ENCODE data around the gene SNX30. TPM values are rescaled to one million over a fixed set of nuclear protein-coding genes. Genes with fewer than 3 reads are reported as not detected.
"Not testable (repeated sequence)": the region's sequence is repeated elsewhere in the genome, so short reads cannot be mapped to it uniquely, and the experiment has no call there.

SNX30 gene
- total RNA-seq, 1 donor: 22.0 TPM

- TF ChIP-seq CTCF (IDR thresholded peaks at IDR 0.05; ENCODE audit: insufficient read depth, low read length): no peak
- no peak overlapping the region for H3K4me3 ChIP-seq (ENCODE audit: low read depth, low read length)
- DNase-seq (ENCODE audit: low read depth): peak; percentile 76
These were observed 31.3 kb upstream of the SNX30 start for GRCh38 chr9:112719241-112719691.

GRCh38 chr9:112719696-112720095, 30.9 kb upstream of the SNX30 start:
- no peak for TF ChIP-seq CTCF (IDR thresholded peaks at IDR 0.05; ENCODE audit: insufficient read depth, low read length)
- peak; percentile 17 for DNase-seq (ENCODE audit: low read depth)
- no peak overlapping the region for H3K4me3 ChIP-seq (ENCODE audit: low read depth, low read length)

- no peak for TF ChIP-seq CTCF (IDR thresholded peaks at IDR 0.05; ENCODE audit: insufficient read depth, low read length)
- no peak for DNase-seq (ENCODE audit: low read depth)
- H3K4me3 ChIP-seq (ENCODE audit: low read depth, low read length): no peak overlapping the region
These were observed 30.3 kb upstream of the SNX30 start for GRCh38 chr9:112720113-112720780.

GRCh38 chr9:112722749-112723148, 27.8 kb upstream of the SNX30 start:
- not testable (repeated sequence) for DNase-seq (ENCODE audit: low read depth)

GRCh38 chr9:112725961-112726360, 24.6 kb upstream of the SNX30 start:
- DNase-seq (ENCODE audit: low read depth): no peak
- H3K4me3 ChIP-seq (ENCODE audit: low read depth, low read length): no peak overlapping the region
- no peak for TF ChIP-seq CTCF (IDR thresholded peaks at IDR 0.05; ENCODE audit: insufficient read depth, low read length)

More at GRCh38 chr9:112722749-112723148, 27.8 kb upstream of the SNX30 start:
- H3K4me3 ChIP-seq (ENCODE audit: low read depth, low read length): not testable (repeated sequence)

GRCh38 chr9:112726428-112726827, 24.1 kb upstream of the SNX30 start:
- TF ChIP-seq CTCF (IDR thresholded peaks at IDR 0.05; ENCODE audit: insufficient read depth, low read length): no peak
- H3K4me3 ChIP-seq (ENCODE audit: low read depth, low read length): no peak overlapping the region
- no peak for DNase-seq (ENCODE audit: low read depth)

- H3K4me3 ChIP-seq (ENCODE audit: low read depth, low read length): no peak overlapping the region
- no peak for DNase-seq (ENCODE audit: low read depth)
- no peak for TF ChIP-seq CTCF (IDR thresholded peaks at IDR 0.05; ENCODE audit: insufficient read depth, low read length)
These were observed 22.2 kb upstream of the SNX30 start for GRCh38 chr9:112728401-112728800.
